Naive thymus-derived CD4-positive, alpha-beta T cell (primary cell): ENCODE data around the gene HECTD2. TPM values are rescaled to one million over a fixed set of nuclear protein-coding genes. Genes with fewer than 3 reads are reported as not detected.
"Not testable (repeated sequence)": the region's sequence is repeated elsewhere in the genome, so short reads cannot be mapped to it uniquely, and the experiment has no call there.

ENCODE experiments used
- ATAC-seq: fragments of 150-1000 bp; cut with Tn5 transposase; 2 replicates; pipeline ENCODE4 v1.10.0; 2021; ENCODE audit warnings: mild to moderate bottlenecking, moderate library complexity
- CTCF ChIA-PET: fragments of 350-600 bp; sonication (Branson Sonifier 250); formaldehyde crosslinking; loops from one replicate; lab custom pipeline; 2021; ENCODE audit warnings: antibody characterized with exemption; lab: Charles Lee
- POLR2A ChIA-PET: fragments of 350-600 bp; sonication (Branson Sonifier 250); formaldehyde crosslinking; loops from one replicate; lab custom pipeline; 2021; ENCODE audit warnings: antibody characterized with exemption, inconsistent platforms; lab: Charles Lee
- DNase-seq, 9 donors: peaks; one replicate each; pipeline versions ENCODE4 v3.0.0 to v3.0.0-alpha.2; 2020 to 2022; ENCODE audit warnings: mixed read lengths in 1 of 9
- H3K27ac ChIP-seq: one replicate; pipeline ENCODE4 v1.7.0; 2013; ENCODE audit warnings: mild to moderate bottlenecking, low read depth, low read length, moderate library complexity
- H3K27me3 ChIP-seq, 2 donors: one replicate each; pipeline ENCODE4 v1.7.0; 2013; ENCODE audit warnings: low read length in 2 of 2, mild to moderate bottlenecking in 2 of 2, moderate library complexity in 2 of 2; ENCODE audit not compliant: control insufficient read depth in 2 of 2, insufficient read depth in 2 of 2
- H3K36me3 ChIP-seq, 3 experiments: 1 replicate in 2 of 3; 2 replicates in 1 of 3; pipeline ENCODE4 v1.7.0; 2013; ENCODE audit warnings: low read length in 3 of 3, mild to moderate bottlenecking in 3 of 3, moderate library complexity in 1 of 3; ENCODE audit not compliant: insufficient read depth in 3 of 3, control insufficient read depth in 2 of 3
- H3K4me1 ChIP-seq, 2 donors: one replicate each; pipeline ENCODE4 v1.7.0; 2013; ENCODE audit warnings: low read length in 2 of 2, mild to moderate bottlenecking in 2 of 2, moderate library complexity in 1 of 2; ENCODE audit not compliant: control insufficient read depth in 2 of 2, insufficient read depth in 2 of 2
- H3K4me3 ChIP-seq: 2 replicates; pipeline ENCODE4 v1.7.0; 2013; ENCODE audit warnings: mild to moderate bottlenecking, low read length
- H3K9me3 ChIP-seq, 3 experiments: 1 replicate in 2 of 3; 2 replicates in 1 of 3; pipeline ENCODE4 v1.7.0; 2013; ENCODE audit warnings: low read length in 3 of 3; ENCODE audit not compliant: control insufficient read depth in 2 of 3
- H3K27ac Mint-ChIP-seq, 9 donors: one replicate each; pipeline ENCODE4 v1.8.0; 2020 to 2022; ENCODE audit warnings: mixed read lengths in 9 of 9, mild to moderate bottlenecking in 8 of 9, moderate library complexity in 5 of 9, inconsistent platforms in 2 of 9
- H3K27me3 Mint-ChIP-seq, 5 donors: one replicate each; pipeline ENCODE4 v1.8.0; 2021 to 2022; ENCODE audit warnings: mixed read lengths in 5 of 5, mild to moderate bottlenecking in 1 of 5
- H3K36me3 Mint-ChIP-seq, 5 donors: one replicate each; pipeline ENCODE4 v1.8.0; 2020 to 2022; ENCODE audit warnings: mixed read lengths in 5 of 5, mild to moderate bottlenecking in 3 of 5, inconsistent platforms in 1 of 5
- H3K4me1 Mint-ChIP-seq, 7 donors: one replicate each; pipeline ENCODE4 v1.8.0; 2020 to 2022; ENCODE audit warnings: mixed read lengths in 7 of 7, mild to moderate bottlenecking in 3 of 7, inconsistent platforms in 1 of 7
- H3K4me3 Mint-ChIP-seq, 10 donors: one replicate each; pipeline ENCODE4 v1.8.0; 2020 to 2022; ENCODE audit warnings: mild to moderate bottlenecking in 10 of 10, mixed read lengths in 10 of 10, moderate library complexity in 6 of 10, inconsistent platforms in 2 of 10
- H3K9me3 Mint-ChIP-seq, 11 donors: one replicate each; pipeline ENCODE4 v1.8.0; 2020 to 2022; ENCODE audit warnings: mixed read lengths in 11 of 11, mild to moderate bottlenecking in 4 of 11, inconsistent platforms in 1 of 11, moderate library complexity in 1 of 11
- intact Hi-C, 2 donors: fragments of 100-400 bp; cut with micrococcal nuclease; formaldehyde crosslinking; loops; one replicate each; pipeline ENCODE4 v1.15.1; 2023
- polyA plus RNA-seq, 2 donors: library from polyadenylated mRNA; unstranded; fragments of 300-500 nt; fragmentation: Illumina TruSeq; gene quantifications; one replicate each; pipeline ENCODE4 v1.2.3, GENCODE V29; 2021
- total RNA-seq, 6 experiments: library from RNA in 5 of 6; stranded (reverse) in 5 of 6; gene quantifications; 1 replicate in 5 of 6; 2 replicates in 1 of 6; pipeline ENCODE4 v1.2.3 and lab custom pipeline; 2021 to 2026

Gene HECTD2
- total and polyA plus RNA-seq, 7 experiments from 2014 or later = 0.62 to 4.6 (median 1.5) TPM

- Histone ChIP-seq H3K27me3 (no peaks in the 10 kb centered on the region), H3K4me3 (no peak overlapping the region), H3K9me3 (no peaks in the 10 kb centered on the region), H3K27ac (no peak overlapping the region), H3K4me1 (no peaks in the 10 kb centered on the region), H3K36me3 (no peaks in the 10 kb centered on the region)
- intact Hi-C loops = loop anchor here (1.0 to 5.0 kb wide), 8 partner anchors 20 to 523 kb away; partner anchors contain the start of genes HECTD2 (in 2 of the 2) and RPP30 (in 1 of the 2)
- Mint-ChIP-seq H3K4me3 (peak overlapping the region in 6 of 10 donors; percentile 4 to 67 (median 38)), H3K9me3 (no peaks in the 10 kb centered on the region), H3K27me3 (peaks cover 12 to 34% (median 20%) of the 10 kb centered on the region in 5 donors), H3K36me3 (no peaks in the 10 kb centered on the region), H3K4me1 (peaks cover 0 to 11% (median 6%) of the 10 kb centered on the region in 7 donors), H3K27ac (peak overlapping the region in 1 of 9 donors; percentile 30)
- ATAC-seq = peak; percentile 98
- ChIA-PET CTCF (interaction anchor here (0.6 to 2.6 kb wide), 8 partner anchors 9 to 524 kb away, joined by 3 to 7 read pairs (median 3); no protein-coding TSS in a partner anchor), POLR2A (interaction anchor here (2.2 kb wide), 1 partner anchor 19 kb away, joined by 11 read pairs; no protein-coding TSS in a partner anchor)
- peak in 7 of 9 donors; percentile 51 to 76 (median 68) for DNase-seq
These were observed 20.3 kb upstream of the HECTD2 start for GRCh38 chr10:91389636-91390512.

DNA sequence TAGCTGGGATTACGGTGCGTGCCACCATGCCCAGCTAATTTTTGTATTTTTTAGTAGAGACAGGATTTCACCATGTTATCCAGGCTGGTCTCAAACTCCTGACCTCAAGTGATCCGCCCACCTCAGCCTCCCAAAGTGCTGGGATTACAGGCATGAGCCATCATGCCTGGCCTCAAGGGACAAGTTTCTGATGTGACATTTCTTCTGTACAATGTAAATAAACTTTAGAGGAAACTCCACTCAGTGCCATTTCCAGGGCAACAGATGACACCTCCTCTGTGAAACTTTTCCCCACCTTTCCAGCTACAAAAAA is 19.7 kb upstream of the HECTD2 start:
- H3K4me1 Mint-ChIP-seq = peaks cover 0 to 11% (median 6%) of the 10 kb centered on the region in 7 donors
- H3K9me3 Mint-ChIP-seq, H3K36me3 Mint-ChIP-seq, ATAC-seq, H3K4me3 ChIP-seq, H3K4me1 ChIP-seq, H3K9me3 ChIP-seq, intact Hi-C loops, H3K27me3 ChIP-seq, H3K27ac ChIP-seq, H3K36me3 ChIP-seq, DNase-seq: not testable (repeated sequence)
- peak overlapping the region in 1 of 9 donors; percentile 19 for H3K27ac Mint-ChIP-seq
- ChIA-PET POLR2A (interaction anchor here (2.2 kb wide), 1 partner anchor 18 kb away, joined by 11 read pairs; no protein-coding TSS in a partner anchor), CTCF (interaction anchor here (0.8 to 2.6 kb wide), 6 partner anchors 9 to 523 kb away, joined by 3 to 7 read pairs (median 4); no protein-coding TSS in a partner anchor)
- peak overlapping the region in 1 of 10 donors; percentile 3 for H3K4me3 Mint-ChIP-seq
- peaks cover 12 to 34% (median 19%) of the 10 kb centered on the region in 5 donors for H3K27me3 Mint-ChIP-seq

- Mint-ChIP-seq H3K27me3 (peaks cover 13 to 31% (median 23%) of the 10 kb centered on the region in 5 donors), H3K4me1 (peaks cover 0 to 11% (median 6%) of the 10 kb centered on the region in 7 donors), H3K4me3 (no peak overlapping the region), H3K27ac (no peak overlapping the region), H3K36me3 (no peaks in the 10 kb centered on the region), H3K9me3 (peaks cover 0 to 3% (median 0%) of the 10 kb centered on the region in 11 donors)
- Histone ChIP-seq H3K4me3 (no peak overlapping the region), H3K27me3 (no peaks in the 10 kb centered on the region), H3K27ac (no peak overlapping the region), H3K9me3 (no peaks in the 10 kb centered on the region), H3K4me1 (no peaks in the 10 kb centered on the region), H3K36me3 (no peaks in the 10 kb centered on the region)
- ATAC-seq = no peak
- ChIA-PET CTCF (interaction anchor here (0.9 to 2.6 kb wide), 3 partner anchors 94 to 521 kb away, joined by 3 to 7 read pairs (median 5); no protein-coding TSS in a partner anchor), POLR2A (interaction anchor here (2.2 kb wide), 1 partner anchor 17 kb away, joined by 11 read pairs; no protein-coding TSS in a partner anchor)
- no peak for DNase-seq
- intact Hi-C loops = no loop called here
These were observed 18.2 kb upstream of the HECTD2 start for GRCh38 chr10:91391920-91392319.

- intact Hi-C loops = loop anchor here in 1 of 2 donors (5.0 kb wide), 1 partner anchor 506 kb away; no protein-coding TSS in a partner anchor
- ChIA-PET POLR2A (no interaction called here), CTCF (no interaction called here)
- Mint-ChIP-seq H3K4me3 (no peak overlapping the region), H3K4me1 (peaks cover 8 to 15% (median 13%) of the 10 kb centered on the region in 7 donors), H3K36me3 (no peaks in the 10 kb centered on the region), H3K27me3 (peaks cover 0 to 35% (median 0%) of the 10 kb centered on the region in 5 donors), H3K9me3 (no peaks in the 10 kb centered on the region), H3K27ac (no peak overlapping the region)
- H3K4me3 ChIP-seq = no peak overlapping the region
- H3K36me3 ChIP-seq = peaks cover 0 to 6% (median 0%) of the 10 kb centered on the region in 3 experiments
- H3K9me3 ChIP-seq = no peaks in the 10 kb centered on the region
- no peak overlapping the region for H3K27ac ChIP-seq
- DNase-seq = no peak
- ATAC-seq = no peak
- no peaks in the 10 kb centered on the region for H3K27me3 ChIP-seq
- H3K4me1 ChIP-seq = peaks cover 8 to 15% of the 10 kb centered on the region in 2 donors
These were observed 3.8 kb upstream of the HECTD2 start for GRCh38 chr10:91406322-91406721.

GRCh38 chr10:91409069-91409868 is 875 bp upstream of the HECTD2 start:
- peaks cover 8 to 18% (median 13%) of the 10 kb centered on the region in 7 donors for H3K4me1 Mint-ChIP-seq
- H3K36me3 Mint-ChIP-seq = no peaks in the 10 kb centered on the region
- ChIA-PET CTCF (interaction anchor here (0.7 kb wide), 1 partner anchor 21 kb away, joined by 3 read pairs; no protein-coding TSS in a partner anchor), POLR2A (interaction anchor here (0.8 to 2.3 kb wide), 7 partner anchors 12 to 618 kb away, joined by 3 to 11 read pairs (median 6); partner anchors contain the start of gene BTAF1)
- peak in 3 of 9 donors; percentile 7 to 58 (median 26) for DNase-seq
- peak; percentile 19 for ATAC-seq
- no peaks in the 10 kb centered on the region for H3K27me3 ChIP-seq
- H3K27ac ChIP-seq = peak overlapping the region; percentile 88
- no peaks in the 10 kb centered on the region for H3K9me3 ChIP-seq
- H3K36me3 ChIP-seq = peaks cover 0 to 6% (median 0%) of the 10 kb centered on the region in 3 experiments
- H3K4me3 Mint-ChIP-seq = peak overlapping the region; percentile 75 to 93 (median 90)
- H3K9me3 Mint-ChIP-seq = no peaks in the 10 kb centered on the region
- H3K27me3 Mint-ChIP-seq = peaks cover 0 to 32% (median 0%) of the 10 kb centered on the region in 5 donors
- peak overlapping the region; percentile 81 to 92 (median 90) for H3K27ac Mint-ChIP-seq
- H3K4me1 ChIP-seq = peaks cover 8 to 17% of the 10 kb centered on the region in 2 donors
- H3K4me3 ChIP-seq = peak overlapping the region; percentile 83
- intact Hi-C loops = loop anchor here in 1 of 2 donors (1.0 to 5.0 kb wide), 2 partner anchors 188 to 503 kb away; no protein-coding TSS in a partner anchor
